ENCODE results near the gene SPP2. TPM values are rescaled to one million over a fixed set of nuclear protein-coding genes. Genes with fewer than 3 reads are reported as not detected.

The SPP2 gene
- total and polyA plus RNA-seq, 12 donors, result 0.33 TPM; not detected in 11

DNA sequence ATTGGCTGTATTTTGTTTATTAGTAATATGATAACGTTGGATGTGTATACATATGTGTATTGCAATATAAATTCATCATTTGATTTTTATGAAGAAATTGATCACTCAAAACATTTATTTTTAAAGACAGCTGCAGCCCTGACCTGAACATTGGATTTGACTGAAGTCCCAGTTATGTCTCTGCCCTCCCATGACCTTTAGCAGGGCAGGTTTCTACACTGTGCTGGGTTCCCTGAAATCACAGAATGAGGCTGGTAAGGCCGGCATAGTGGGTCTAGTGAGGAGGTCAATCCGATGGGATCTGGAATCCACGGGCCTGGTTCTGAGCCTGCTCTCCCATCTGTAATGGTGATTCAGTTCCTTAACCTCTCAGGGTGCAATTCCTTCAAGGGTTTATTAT lies 22.0 kb downstream of the SPP2 start:
- intact Hi-C loops (cut with DNase I), result no loop called here
- Histone ChIP-seq H3K27me3 (no peaks in the 10 kb centered on the region), H3K4me1 (replicated peaks in 1 of 2) (no peaks in the 10 kb centered on the region), H3K9me3 (replicated peaks in 1 of 3) (no peaks in the 10 kb centered on the region), H3K36me3 (replicated peaks in 1 of 2) (no peaks in the 10 kb centered on the region), H3K4me3 (no peak overlapping the region), H3K27ac (no peak overlapping the region)
- DNase-seq, result no peak
- TF ChIP-seq POLR2A (IDR thresholded peaks at IDR 0.05), result no peak
- TF ChIP-seq, protein P1, sequence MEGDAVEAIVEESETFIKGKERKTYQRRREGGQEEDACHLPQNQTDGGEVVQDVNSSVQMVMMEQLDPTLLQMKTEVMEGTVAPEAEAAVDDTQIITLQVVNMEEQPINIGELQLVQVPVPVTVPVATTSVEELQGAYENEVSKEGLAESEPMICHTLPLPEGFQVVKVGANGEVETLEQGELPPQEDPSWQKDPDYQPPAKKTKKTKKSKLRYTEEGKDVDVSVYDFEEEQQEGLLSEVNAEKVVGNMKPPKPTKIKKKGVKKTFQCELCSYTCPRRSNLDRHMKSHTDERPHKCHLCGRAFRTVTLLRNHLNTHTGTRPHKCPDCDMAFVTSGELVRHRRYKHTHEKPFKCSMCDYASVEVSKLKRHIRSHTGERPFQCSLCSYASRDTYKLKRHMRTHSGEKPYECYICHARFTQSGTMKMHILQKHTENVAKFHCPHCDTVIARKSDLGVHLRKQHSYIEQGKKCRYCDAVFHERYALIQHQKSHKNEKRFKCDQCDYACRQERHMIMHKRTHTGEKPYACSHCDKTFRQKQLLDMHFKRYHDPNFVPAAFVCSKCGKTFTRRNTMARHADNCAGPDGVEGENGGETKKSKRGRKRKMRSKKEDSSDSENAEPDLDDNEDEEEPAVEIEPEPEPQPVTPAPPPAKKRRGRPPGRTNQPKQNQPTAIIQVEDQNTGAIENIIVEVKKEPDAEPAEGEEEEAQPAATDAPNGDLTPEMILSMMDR (IDR thresholded peaks at IDR 0.05), result no peak
- WGBS, 4 donors, result 75 to 92% (median 87%) methylated on average over 4 of the region's 4 CpGs

DNA sequence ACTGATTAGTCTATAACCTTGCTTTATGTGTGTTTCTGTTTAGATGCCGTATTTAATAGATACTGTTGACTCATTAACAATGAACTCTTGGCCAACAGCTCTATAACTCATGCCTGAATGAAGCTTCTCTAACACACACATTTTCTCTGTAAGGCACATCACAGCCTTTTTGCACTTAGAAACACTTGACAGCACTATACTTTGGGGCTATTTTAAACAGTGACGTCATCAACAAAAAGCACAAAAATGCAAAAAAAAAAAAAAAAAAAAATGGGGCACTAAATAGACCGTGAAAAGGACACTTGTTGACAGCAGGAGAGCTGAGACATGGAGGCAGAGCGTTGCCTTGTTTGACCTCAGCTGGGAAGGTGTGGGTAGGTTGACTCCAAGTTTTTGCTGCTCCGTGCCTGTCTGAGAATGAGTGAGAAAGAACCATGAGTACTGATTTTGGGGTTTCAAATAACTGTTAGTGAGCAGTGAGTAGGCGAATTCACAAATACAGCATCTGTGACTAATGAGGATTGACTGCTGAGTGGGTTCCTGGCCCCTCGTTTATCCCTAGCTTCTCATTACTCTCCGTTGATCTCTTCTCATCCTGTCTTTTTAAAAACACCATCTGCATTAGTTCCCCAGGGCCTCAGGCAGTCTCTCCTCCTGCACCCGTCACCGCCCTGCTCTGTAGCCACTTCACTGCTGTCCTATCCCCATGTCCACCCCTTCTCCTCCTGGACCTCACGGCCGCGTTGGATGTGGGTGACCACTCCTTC lies 24.4 kb downstream of the SPP2 start:
- Histone ChIP-seq H3K4me3 (no peak overlapping the region), H3K36me3 (replicated peaks in 1 of 2) (no peaks in the 10 kb centered on the region), H3K27ac (no peak overlapping the region), H3K9me3 (replicated peaks in 1 of 3) (no peaks in the 10 kb centered on the region), H3K4me1 (replicated peaks in 1 of 2) (no peaks in the 10 kb centered on the region), H3K27me3 (no peaks in the 10 kb centered on the region)
- DNase-seq, result no peak
- intact Hi-C loops (cut with DNase I), result no loop called here
- 66 to 75% (median 71%) methylated on average over 13 of the region's 13 CpGs for WGBS, 4 donors
- no peak for TF ChIP-seq POLR2A (IDR thresholded peaks at IDR 0.05)
- TF ChIP-seq, protein P1 (IDR thresholded peaks at IDR 0.05), result no peak

DNA sequence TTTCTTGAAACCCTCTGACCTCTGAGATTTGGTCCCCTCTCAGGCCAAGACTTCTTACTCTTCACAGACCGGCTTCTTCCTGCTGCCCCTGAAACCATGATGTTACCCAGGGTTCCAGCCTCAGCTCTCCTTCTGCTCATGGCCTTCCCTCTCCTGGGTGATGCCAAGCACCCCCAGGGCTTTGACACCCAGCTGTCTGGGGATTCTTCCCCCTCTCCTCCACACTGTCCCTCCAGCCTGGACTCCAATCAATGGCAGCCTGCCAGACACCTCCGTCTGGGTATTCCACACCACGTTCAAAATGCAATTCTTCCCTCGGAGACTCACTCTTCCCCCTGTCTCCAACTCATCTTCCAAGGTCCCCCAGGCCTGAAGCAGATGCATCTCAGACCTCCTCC lies 25.0 kb downstream of the SPP2 start:
- 77 to 80% (median 79%) methylated on average over 4 of the region's 4 CpGs for WGBS, 4 donors
- Histone ChIP-seq H3K36me3 (replicated peaks in 1 of 2) (no peaks in the 10 kb centered on the region), H3K4me1 (replicated peaks in 1 of 2) (no peaks in the 10 kb centered on the region), H3K9me3 (replicated peaks in 1 of 3) (no peaks in the 10 kb centered on the region), H3K27me3 (no peaks in the 10 kb centered on the region), H3K27ac (no peak overlapping the region), H3K4me3 (no peak overlapping the region)
- TF ChIP-seq POLR2A (IDR thresholded peaks at IDR 0.05), result no peak
- TF ChIP-seq, protein P1 (IDR thresholded peaks at IDR 0.05), result no peak
- DNase-seq, result no peak
- intact Hi-C loops (cut with DNase I), result no loop called here

DNA sequence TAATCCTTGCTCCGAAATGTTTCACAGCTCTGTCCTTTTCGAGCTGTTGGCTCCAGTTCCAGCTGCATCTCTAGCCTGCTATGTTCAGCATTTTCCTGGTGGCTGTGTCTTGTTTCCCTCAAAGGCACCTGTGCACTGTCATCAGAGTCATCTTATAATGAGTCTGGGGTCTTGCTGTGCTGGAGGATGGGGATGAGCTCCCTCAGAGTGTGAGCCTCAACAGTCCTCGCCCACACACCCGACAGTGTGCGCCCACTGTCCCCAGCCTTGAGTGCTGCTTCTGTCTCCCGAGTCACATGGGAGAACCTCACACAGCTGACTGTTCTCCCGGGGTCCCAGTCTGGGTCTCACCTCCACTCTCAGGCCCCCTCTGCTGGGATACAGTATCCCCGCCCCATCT lies 25.4 kb downstream of the SPP2 start:
- no peaks in the 10 kb centered on the region for H3K36me3 ChIP-seq (replicated peaks in 1 of 2)
- TF ChIP-seq POLR2A (IDR thresholded peaks at IDR 0.05), result no peak
- TF ChIP-seq, protein P1 (IDR thresholded peaks at IDR 0.05), result no peak
- H3K4me1 ChIP-seq (replicated peaks in 1 of 2), result no peaks in the 10 kb centered on the region
- no peak for DNase-seq
- no peak overlapping the region for H3K4me3 ChIP-seq
- WGBS, 4 donors, result 75 to 86% (median 80%) methylated on average over 8 of the region's 8 CpGs
- no peaks in the 10 kb centered on the region for H3K27me3 ChIP-seq
- intact Hi-C loops (cut with DNase I), result no loop called here
- no peaks in the 10 kb centered on the region for H3K9me3 ChIP-seq (replicated peaks in 1 of 3)
- H3K27ac ChIP-seq, result no peak overlapping the region
